ENCODE measurements around the gene ANKH.

The ANKH gene

DNA sequence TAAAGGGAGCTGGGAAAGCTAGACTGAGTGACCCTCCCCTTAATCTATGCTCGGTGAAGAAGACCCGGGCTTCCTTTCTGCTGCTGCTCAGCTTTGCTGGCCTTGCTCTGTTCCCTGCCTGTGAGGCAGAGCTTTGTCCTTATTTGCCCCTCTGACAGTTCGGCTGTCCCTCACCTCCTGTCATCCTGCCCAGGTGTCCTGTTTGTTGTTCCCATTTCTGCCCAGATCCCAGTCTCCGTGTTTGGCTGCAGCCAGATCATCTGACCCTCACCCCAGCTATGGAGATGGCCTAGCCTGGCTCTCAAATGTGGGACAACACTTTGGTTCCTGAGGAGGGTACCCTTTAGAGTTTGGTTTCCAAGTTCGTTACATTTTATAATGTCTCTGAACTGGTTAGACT, 186.8 kb downstream of the ANKH start:
- DNase-seq (ENCODE audit: low read depth): no peak

- DNase-seq (ENCODE audit: low read depth): no peak
Measured at GRCh38 chr5:14683906-14684455, 187.6 kb downstream of the ANKH start.

- DNase-seq (ENCODE audit: low read depth): no peak
Measured at GRCh38 chr5:14681236-14681752, 190.3 kb downstream of the ANKH start.

DNA sequence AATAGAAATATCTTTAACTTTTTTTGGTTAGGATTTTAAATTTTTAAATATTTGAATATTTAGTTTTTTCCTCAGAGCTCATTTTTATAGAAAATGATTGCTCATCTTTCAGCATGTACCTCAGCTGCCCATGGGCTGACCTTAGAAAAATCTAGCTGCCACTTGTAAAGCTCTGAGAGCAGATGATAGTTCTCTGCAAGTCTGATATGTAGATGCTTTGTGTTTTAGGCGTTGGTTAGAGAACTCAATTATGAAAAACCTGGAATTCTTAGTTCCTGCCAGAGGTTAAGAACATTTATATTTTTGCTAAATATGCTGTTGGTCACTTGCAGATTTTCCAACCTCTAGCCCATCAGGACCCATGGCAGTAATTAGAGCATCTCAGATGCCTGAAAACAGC, 192.0 kb downstream of the ANKH start:
- no peak for DNase-seq (ENCODE audit: low read depth)

DNA sequence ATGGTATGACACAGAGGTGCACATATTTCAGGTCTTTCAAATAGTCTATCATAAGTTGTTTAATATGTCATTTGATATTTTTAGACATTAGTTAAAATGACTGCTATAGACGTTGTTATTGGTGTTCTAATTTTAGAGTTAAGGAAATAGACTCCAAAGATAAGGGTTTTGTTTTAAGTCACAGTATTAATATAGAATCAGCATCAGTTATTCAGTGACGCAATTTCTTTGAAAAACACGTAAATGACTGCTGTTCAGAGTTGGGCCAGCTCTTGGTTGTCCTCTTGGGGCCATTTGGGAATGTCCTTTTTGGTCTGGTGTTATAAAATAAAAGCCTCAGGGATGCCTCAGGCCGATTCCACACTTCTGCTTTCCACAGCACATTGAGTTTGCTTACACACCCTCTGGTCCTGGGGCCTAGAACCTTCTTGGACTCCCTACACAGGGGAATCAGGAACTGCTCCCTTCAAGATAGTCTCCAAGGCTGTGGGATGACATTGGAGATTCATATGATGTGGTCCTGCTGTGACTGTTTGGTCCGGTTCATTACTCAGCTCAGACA, 192.7 kb downstream of the ANKH start:
- DNase-seq (ENCODE audit: low read depth): no peak

DNA sequence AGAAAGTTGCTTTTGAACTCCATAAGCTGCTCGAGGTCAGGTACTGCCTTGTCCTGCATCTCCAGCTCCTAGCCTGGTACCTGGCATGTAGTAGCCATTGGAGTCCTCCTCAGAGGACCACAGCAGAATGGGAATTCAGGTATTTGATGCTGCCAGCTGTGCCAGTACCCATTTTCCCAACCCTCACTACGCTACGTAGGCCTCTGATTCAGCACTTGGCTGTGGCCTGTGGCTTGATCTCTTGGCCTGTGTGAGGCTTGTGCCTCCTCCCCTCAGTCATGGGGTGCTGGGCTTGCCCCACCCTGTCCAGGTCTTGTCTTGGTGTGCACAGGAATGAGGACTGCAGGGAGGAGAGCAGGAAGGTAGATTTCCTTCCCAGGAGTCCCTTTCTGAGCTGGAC, 195.3 kb downstream of the ANKH start:
- DNase-seq (ENCODE audit: low read depth): no peak

GRCh38 chr5:14675865-14676300, 195.7 kb downstream of the ANKH start:
- DNase-seq (ENCODE audit: low read depth): peak; percentile 53

- DNase-seq (ENCODE audit: low read depth): no peak
Measured at GRCh38 chr5:14674983-14675854, 196.4 kb downstream of the ANKH start.

GRCh38 chr5:14673443-14673842, 198.1 kb downstream of the ANKH start:
- no peak for DNase-seq (ENCODE audit: low read depth)

- DNase-seq (ENCODE audit: low read depth): no peak
Measured at GRCh38 chr5:14672484-14673394, 198.8 kb downstream of the ANKH start.

- no peak for DNase-seq (ENCODE audit: low read depth)
Measured at GRCh38 chr5:14672082-14672481, 199.5 kb downstream of the ANKH start.

DNA sequence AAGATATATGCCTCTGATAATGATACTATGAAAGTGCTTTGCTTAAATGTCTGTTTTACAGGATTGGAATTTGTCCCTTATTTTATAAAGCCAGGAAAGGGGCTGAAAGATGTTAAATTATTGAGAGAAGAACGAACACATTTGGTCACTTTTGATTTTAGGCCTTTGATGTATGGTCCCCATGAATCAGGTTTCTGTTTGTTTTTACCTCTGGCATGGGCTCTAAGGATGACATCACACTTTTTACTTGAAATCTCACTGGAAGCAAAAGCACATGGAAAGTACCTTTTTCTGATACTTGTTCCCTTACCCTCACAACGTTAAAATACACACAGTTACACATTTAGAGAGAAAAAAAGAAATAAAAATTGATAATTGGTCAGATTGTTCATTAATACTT, 200.2 kb downstream of the ANKH start:
- no peak for DNase-seq (ENCODE audit: low read depth)

GRCh38 chr5:14669975-14670374, 201.6 kb downstream of the ANKH start:
- no peak for DNase-seq (ENCODE audit: low read depth)

DNA sequence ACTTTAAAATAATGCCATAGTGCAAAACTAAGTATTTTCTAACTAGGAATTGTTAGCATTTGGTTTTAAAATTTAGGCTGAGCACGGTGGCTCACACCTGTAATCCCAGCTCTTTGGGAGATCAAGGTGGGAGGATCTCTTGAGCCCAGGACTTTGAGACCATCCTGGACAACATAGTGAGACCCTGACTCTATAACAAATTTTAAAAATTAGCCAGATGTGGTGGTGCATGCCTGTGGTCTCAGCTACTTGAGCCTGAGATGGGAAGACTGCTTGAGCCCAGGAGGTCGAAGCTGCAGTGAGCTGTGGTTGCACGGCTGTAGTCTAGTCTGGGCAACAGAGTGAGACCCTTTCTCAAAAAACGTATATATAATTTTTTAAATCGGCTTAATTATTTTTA, 202.2 kb downstream of the ANKH start:
- DNase-seq (ENCODE audit: low read depth): no peak

DNA sequence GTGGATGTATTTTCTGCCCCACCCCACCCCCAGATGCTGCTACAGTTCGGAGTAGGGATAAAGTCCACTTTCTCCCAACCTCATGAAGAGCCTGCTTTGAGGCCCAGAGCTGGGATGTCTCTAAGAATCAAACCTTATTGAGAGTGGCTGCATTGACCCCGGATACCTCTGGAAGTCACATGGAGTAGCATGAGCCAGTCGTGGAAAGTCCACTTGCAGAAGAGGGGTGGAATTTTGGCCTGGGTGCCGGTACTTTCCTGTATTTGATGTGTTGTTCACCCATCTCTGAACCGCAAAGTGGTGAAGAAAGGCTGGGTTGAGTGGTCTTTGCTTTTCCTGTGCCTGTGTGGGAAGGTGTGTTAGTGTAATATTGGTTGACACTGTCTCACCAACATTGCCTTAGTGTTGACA, 203.4 kb downstream of the ANKH start:
- no peak for DNase-seq (ENCODE audit: low read depth)

GRCh38 chr5:14667770-14668169, 203.8 kb downstream of the ANKH start:
- DNase-seq (ENCODE audit: low read depth): no peak

GRCh38 chr5:14667290-14667689, 204.3 kb downstream of the ANKH start:
- DNase-seq (ENCODE audit: low read depth): no peak

- no peak for DNase-seq (ENCODE audit: low read depth)
Measured at GRCh38 chr5:14666357-14666756, 205.2 kb downstream of the ANKH start.

- DNase-seq (ENCODE audit: low read depth): no peak
Measured at GRCh38 chr5:14665949-14666348, 205.6 kb downstream of the ANKH start.

DNA sequence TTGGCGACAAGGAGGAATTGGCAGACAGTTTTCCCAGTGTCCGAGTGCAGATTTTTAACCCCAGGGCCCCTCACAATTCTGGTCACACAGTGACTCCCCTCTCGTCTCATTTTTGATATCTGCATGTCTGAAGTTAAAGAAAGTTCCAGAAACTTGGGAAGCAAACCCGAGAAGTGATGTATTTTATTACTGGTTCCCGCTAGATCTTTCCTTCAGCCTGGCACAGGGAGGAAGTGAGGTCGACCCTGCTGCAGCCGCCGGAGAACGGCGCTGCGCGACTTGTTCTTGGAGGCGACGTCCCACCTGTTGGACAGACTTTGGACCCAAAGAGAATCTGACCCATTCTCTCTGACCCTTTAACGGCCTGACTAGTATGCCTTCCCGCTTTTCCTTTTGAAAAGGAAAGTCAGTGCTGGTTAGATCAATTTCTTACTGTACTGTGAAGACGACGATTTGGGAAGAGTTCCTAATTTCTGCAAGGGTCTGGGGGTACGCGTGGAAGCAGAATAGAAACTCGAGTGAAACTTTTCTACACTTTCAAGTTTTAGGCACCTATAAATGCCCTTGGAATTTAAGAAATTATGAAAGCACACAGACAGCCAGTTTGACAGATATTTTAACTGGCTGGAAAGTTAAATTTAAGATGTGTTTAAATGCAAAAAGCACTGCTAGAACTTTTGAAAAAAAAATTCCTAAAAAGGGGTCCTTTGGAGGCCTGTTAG, 206.3 kb downstream of the ANKH start:
- DNase-seq (ENCODE audit: low read depth): no peak

Measured in CMK (cell line).